Measurements from ENCODE around the gene MCAT.
A peak's percentile ranks its signal among the peaks of the same experiment; 100 is the strongest.
"Not testable (repeated sequence)": the region's sequence is repeated elsewhere in the genome, so short reads cannot be mapped to it uniquely, and the experiment has no call there.

The MCAT gene

DNA sequence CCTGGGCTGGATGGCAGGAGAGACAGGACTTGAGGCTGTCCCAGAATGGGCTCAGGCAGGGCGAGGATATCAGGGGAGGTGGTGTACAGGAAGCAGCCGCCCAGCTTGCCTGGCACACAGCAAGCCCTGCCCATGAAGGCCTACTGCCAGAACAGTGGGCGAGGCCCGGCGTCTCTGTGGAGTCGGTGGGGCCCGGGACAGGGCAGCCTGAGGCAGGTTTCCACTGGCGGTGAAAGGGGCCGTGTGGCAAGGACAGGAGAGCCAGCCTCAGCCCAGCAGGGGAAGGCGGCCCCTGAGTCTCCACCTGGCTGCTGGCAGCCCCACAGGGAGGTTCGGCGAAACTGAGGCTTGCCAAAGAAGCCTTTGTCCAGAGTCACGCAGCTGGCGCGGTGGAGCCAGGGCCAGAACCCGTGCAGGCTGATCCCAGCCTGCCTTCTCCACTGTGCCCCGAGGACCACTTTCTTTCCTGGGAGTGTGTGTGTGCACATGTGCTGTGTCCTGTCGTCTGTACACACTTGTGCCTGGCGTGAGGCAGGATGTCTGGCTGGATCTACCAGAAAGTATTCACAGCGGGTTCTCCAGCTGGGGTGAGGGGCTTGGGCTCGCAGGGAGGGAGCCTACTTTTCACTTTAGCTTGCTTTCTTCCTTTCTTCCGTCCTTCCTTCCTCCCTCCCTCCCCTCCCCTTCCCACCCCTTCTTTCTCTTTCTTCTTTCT is 9.3 kb upstream of the MCAT start:
- peak; percentile 59 for DNase-seq

DNA sequence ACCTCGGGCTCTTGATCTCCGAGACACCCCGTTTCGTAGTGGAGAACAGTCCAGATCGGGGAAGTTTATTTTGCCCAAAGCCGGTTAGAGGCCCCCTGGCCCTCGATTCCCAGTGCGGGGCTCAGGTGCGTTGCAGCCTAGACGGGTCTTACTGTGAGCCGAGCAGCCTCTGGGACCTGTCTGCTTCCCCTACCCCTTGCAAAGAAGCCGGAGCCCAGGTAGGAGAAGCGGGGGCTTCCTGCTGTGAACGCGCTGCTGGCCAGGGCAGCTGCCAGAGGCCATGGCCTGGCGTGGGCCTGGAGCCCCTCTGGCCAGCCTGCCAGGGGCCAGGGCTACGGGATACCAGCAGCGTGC is 8.8 kb upstream of the MCAT start:
- DNase-seq: no peak

DNA sequence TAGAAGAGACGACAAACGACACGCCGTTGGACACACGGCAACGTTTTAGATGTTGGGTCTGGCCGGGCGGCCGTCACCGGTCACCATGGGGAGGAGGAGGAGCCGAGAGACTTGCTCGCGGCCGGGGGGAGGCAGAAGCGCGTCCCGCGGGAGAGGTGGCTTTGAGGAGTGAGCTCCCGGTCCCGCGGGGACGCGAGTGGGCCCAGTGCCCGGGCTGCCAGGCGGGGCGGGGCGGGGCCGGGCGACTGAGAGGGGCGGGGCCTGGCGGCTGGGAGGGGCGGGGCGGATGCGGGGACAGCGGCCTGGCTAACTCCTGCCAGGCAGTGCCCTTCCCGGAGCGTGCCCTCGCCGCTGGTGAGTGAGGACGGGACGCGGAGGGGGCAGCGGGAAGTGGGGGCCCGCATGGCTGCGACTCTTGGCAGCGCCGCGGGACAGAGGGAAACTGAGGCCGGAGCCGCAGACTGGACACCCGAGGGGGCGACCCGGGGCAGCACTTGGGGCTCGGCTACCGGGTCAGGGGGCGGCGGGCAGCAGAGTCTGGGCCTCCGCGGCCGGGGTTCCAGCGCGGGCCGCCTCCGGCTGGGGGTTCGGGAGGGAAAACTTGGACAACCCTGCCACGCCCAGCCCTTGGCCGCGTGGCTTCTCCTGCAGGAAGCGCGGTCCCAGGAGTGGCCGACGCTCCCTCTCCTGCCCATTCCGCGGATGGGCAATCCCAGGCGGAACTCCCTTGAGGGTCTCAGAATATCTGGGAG is 8.2 kb upstream of the MCAT start, which contains the start of gene TSPO:
Gene TSPO, plus strand, starts transcription at position 309 of the 752 bp plus-strand sequence. CDS start 7,680 bp downstream, outside the sequence.
- DNase-seq: peak; percentile 44

DNA sequence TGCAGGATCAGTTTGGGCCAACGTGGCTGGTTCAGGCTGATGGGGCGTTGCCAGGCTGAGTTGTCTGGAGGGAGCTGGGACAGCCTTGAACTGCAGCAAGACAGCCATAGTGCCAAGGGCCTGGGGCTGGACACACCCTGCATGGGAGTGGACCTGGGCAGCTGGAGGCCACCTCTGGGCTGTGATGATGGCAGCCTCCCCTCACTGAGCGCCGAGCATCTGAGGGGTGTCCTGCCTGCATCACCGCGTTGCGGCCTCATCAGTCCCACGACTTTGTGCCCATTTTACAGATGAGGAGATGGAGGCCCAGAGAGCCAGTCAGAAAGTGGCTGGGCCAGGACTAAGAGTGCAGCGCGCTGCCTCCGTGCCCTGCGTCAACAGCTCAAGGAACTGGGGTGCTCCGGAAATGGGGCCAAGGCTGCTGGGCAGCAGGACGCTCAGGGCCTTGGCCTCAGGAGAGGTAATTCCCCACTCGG is 7.6 kb upstream of the MCAT start:
- no peak for DNase-seq

GRCh38 chr22:43148581-43148980 is 5.4 kb upstream of the MCAT start:
- DNase-seq: no peak

DNA sequence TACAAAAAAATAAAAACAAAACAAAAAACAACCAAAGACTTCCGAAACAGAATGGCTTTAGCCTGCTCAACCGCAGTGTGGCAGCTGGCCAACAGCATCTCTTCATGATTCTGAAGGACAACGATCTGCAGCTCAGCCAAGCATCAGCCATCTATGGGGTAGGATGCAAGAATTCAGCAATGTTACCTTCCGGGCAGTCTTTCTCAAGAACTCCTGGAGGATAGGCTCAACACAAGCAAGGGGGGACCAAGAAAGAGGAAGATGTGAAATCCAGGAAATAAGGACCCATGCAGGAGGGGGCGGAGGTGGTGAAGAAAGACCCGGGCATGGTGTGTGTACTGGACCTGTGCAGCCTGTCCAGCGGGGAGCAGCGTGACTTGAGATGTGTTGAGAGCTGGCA is 4.6 kb upstream of the MCAT start:
- no peak for DNase-seq

DNA sequence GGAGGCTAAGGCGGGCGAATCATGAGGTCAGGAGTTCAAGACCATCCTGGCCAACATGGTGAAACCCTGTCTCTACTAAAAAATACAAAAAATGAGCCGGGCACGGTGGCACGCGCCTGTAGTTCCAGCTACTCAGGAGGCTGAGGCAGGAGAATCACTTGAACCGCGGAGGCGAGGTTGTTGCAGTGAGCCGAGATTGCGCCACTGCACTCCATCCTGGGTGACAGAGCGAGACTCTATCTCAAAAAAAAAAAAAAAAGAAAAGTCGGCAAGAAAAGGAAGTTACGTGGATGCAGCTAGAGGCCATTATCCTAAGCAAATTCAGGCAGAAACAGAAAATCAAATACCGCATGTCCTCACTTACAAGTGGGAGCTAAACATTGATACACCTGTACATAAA is 3.1 kb upstream of the MCAT start:
- DNase-seq: not testable (repeated sequence)

DNA sequence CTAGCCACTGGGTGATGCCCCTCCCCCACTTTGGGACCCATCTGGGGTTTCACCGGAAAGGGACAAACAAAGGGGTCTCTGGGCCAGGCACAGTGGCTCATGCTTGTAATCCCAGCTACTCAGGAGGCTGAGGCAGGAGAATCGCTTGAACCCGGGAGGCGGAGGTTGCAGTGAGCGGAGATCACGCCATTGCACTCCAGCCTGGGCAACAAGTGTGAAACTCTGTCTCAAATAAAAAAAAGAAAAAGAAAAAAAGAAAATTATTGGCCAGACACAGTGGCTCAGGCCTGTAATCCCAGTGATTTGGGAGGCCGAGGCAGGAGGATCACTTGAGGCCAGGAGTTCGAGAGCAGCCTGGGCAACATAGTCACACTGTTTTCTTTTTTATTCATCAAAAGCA is 2.2 kb upstream of the MCAT start:
- DNase-seq: not testable (repeated sequence)

DNA sequence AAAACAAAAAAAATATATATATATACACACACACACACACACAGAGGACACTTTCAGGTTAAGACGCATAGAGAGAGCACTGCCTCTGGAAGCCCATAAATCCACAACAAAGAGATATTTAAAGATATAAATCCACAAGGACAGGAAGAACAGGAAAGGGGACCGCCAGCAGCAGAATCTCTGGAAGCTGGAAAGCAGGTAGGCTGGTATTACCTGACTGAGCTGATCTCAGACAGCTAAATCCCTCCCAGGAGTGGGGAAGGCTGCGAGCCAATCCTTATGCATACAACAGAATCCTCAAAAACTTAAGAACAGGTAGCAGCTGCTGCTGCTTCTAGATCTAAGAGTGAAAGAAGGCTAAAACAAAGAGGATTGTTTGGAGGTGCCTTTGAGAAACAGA is 1.8 kb upstream of the MCAT start:
- no peak for DNase-seq

DNA sequence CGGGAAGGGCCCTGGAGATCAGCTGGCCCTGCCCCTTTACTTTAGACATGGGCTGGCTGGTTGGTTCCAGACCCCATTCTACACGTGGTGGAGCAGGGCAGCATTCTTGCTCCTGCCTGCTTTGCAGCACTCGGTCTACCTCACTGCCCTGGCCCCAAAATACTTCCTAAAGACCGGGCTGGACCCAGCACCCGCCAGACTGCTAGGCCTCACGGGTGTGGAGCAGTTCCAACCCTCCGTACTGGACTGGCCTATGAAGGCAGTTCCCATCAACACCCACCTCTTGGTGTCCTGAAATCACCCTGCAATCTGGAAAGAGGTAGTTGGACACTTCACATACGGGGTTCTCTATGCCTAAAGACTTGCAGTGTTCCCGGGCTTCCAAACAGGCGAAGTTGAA is 6.4 kb downstream of the MCAT start:
- DNase-seq: no peak

- peak; percentile 21 for DNase-seq
Observed at GRCh38 chr22:43136255-43136654, 6.9 kb downstream of the MCAT start.

DNA sequence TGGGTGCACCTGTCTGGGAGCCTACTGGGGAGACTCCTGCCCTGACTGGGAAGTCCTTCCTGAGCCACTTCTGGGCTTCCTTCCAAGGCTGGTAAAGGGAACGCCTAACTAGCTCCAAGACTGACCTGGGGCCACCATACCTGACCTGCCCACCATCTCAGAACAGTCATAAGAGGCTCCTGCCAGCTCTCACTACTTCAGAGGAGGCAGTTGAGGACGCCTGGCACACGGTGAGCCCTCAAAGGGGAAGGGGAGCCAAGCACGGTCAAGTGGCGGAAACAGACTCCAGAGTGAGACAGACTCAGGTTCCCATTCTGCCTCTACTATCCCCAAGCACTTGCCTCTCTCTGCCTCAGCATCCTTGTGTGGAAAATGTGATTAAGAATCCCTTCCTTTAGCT is 7.6 kb downstream of the MCAT start:
- DNase-seq: no peak

GRCh38 chr22:43134553-43134952 is 8.6 kb downstream of the MCAT start:
- DNase-seq: no peak

GRCh38 chr22:43133401-43133800 is 9.8 kb downstream of the MCAT start:
- DNase-seq: no peak

DNA sequence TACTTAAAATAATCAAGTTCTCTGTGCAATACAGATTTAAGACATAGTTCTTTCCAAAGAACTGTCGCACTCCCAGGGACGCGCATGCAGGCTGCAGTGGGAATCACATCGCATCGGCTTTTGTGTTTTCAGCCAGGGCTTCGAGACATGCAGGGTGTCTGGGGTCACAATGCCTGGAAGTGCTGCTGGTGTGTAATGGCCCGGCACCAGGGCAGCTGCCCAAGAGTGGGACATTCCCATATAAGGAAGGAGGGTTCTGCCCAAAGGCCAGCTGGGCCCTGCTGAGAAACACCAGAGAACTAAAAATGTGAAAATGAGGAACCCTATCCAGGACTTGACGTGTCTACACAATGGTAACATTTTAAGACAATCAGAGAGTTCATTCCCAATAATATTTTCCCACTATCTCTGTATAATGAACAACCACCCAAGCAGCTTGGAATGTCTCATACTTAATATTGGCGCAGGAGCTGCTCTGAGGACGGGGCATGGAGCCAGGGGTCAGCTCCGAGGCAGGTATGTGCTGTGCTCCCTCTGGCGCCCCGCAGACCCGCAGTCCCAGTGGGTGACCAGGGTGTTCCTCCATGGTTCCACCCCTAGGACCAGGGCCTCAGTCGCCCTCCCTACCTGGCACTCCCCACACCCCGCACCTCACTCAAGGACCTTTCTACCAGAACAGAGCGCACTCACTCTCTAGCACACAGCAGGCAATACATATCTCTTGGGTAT is 11.3 kb downstream of the MCAT start:
- no peak for DNase-seq

- DNase-seq: no peak
Observed at GRCh38 chr22:43129426-43130425, 13.5 kb downstream of the MCAT start.

GRCh38 chr22:43128928-43129424 is 14.2 kb downstream of the MCAT start:
- DNase-seq: no peak

- no peak for DNase-seq
Observed at GRCh38 chr22:43128116-43128515, 15.1 kb downstream of the MCAT start.

DNA sequence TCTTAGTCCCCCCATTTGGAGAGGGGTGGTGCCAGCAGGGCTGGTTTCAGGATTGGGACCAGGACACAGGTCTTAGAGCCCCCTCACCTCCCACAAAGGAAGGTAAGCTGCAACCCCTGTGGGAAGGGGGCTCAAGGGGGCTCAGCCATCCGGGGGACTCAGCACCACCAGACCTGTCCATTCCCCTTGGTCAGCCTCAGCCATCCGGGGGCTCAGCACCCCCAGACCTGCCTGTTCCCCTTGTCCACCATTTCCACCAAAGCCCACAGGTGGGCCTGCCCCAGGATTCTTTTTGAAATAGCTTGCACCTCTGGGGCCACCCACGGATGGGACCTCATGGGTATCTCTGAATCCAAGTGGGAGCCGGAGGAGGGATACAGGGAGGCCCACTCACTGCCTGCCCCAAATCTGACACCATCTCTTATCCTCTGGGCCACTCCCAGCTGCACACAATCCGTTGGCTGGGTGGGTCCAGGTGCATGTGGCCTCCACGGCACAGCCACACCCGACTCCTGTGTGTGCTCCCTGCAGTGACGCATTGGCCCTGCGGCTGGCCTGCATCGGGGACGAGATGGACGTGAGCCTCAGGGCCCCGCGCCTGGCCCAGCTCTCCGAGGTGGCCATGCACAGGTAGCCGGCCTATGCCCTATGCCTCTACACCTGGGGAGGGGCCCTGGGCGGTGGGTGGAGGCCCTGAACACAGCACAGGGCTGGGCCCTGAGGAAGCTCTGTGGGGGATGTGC is 15.9 kb downstream of the MCAT start:
- DNase-seq: no peak

- no peak for DNase-seq
Observed at GRCh38 chr22:43126501-43127165, 16.6 kb downstream of the MCAT start.

- DNase-seq: no peak
Observed at GRCh38 chr22:43118953-43119458, 24.2 kb downstream of the MCAT start.
